Osteocyte (in vitro differentiated cells): ENCODE data around the gene ATP6V0A4. TPM values are rescaled to one million over a fixed set of nuclear protein-coding genes. Genes with fewer than 3 reads are reported as not detected.

Experiments used
- DNase-seq: peaks from one replicate; pipeline ENCODE4 v3.0.0; 2021; ENCODE audit warnings: mixed read lengths; ENCODE audit not compliant: unreplicated experiment; ENCODE audit errors: extremely low spot score
- H3K27ac Mint-ChIP-seq: one replicate; pipeline ENCODE4 v1.8.0; 2021; ENCODE audit warnings: mild to moderate bottlenecking, mixed read lengths; ENCODE audit not compliant: unreplicated experiment
- H3K27me3 Mint-ChIP-seq: one replicate; pipeline ENCODE4 v1.8.0; 2021; ENCODE audit warnings: mixed read lengths; ENCODE audit not compliant: unreplicated experiment
- H3K36me3 Mint-ChIP-seq: one replicate; pipeline ENCODE4 v1.8.0; 2021; ENCODE audit warnings: mixed read lengths; ENCODE audit not compliant: unreplicated experiment
- H3K4me1 Mint-ChIP-seq: one replicate; pipeline ENCODE4 v1.8.0; 2021; ENCODE audit warnings: mixed read lengths; ENCODE audit not compliant: unreplicated experiment
- H3K4me3 Mint-ChIP-seq: one replicate; pipeline ENCODE4 v1.8.0; 2021; ENCODE audit warnings: mild to moderate bottlenecking, moderate library complexity, mixed read lengths; ENCODE audit not compliant: unreplicated experiment
- H3K9me3 Mint-ChIP-seq: one replicate; pipeline ENCODE4 v1.8.0; 2021; ENCODE audit warnings: mixed read lengths; ENCODE audit not compliant: unreplicated experiment
- total RNA-seq: library from RNA; stranded (reverse); gene quantifications from 2 replicates; pipeline ENCODE4 v1.2.1, GENCODE V29; 2021
- TF ChIP-seq, protein P1 (sequence below): fragments of 200-600 bp; sonication (generic); IDR thresholded peaks from 2 replicates; pipeline ENCODE4 v1.5.0; 2021; ENCODE audit warnings: antibody characterized with exemption, mild to moderate bottlenecking, moderate library complexity

ATP6V0A4 gene
- total RNA-seq, 1 donor from 2014 or later: 0.64 TPM

DNA sequence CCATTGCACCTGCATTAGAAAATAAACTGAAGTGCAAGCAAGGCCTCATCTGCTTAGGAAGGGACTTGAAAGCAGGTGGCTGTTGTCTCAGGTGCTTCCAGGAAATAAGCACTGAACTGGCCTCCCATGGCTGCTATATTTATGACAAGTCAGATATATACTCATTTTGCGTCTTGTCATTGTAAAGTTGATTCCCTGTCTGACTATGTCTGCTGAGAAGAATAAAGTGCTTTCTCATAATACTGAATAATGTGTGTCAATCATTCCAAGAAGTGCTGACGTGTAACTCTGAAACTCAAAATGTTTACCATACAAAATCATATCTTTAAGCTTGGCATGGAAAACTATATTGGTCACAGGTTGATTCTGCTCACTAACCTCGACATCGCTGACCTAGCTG lies 51.9 kb downstream of the ATP6V0A4 start:
- no peaks in the 10 kb centered on the region for H3K36me3 Mint-ChIP-seq
- no peak overlapping the region for H3K4me3 Mint-ChIP-seq
- DNase-seq: no peak

DNA sequence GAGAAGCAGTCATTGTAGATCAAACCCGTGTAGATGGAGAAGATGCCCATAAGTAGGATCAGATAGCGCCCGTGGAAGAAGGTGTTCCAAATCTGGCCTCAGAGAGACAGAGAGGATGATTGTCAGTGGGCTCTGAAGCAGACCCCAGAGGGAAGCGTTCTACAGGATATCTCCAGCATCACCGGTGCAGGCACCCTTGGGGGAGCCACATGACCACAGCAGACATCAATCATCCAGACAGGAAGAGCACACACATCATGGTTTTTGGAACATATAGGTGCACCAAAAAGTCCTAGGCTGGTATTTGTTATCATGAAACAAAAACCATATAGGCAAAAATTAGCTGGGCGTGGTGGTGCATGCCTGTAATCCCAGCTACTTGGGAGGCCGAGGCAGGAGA lies 52.8 kb downstream of the ATP6V0A4 start:
- peaks cover 12% of the 10 kb centered on the region for H3K27me3 Mint-ChIP-seq
- H3K27ac Mint-ChIP-seq: no peak overlapping the region
- no peaks in the 10 kb centered on the region for H3K9me3 Mint-ChIP-seq
- no peaks in the 10 kb centered on the region for H3K36me3 Mint-ChIP-seq
- H3K4me1 Mint-ChIP-seq: no peaks in the 10 kb centered on the region
- H3K4me3 Mint-ChIP-seq: no peak overlapping the region
- TF ChIP-seq, protein P1, sequence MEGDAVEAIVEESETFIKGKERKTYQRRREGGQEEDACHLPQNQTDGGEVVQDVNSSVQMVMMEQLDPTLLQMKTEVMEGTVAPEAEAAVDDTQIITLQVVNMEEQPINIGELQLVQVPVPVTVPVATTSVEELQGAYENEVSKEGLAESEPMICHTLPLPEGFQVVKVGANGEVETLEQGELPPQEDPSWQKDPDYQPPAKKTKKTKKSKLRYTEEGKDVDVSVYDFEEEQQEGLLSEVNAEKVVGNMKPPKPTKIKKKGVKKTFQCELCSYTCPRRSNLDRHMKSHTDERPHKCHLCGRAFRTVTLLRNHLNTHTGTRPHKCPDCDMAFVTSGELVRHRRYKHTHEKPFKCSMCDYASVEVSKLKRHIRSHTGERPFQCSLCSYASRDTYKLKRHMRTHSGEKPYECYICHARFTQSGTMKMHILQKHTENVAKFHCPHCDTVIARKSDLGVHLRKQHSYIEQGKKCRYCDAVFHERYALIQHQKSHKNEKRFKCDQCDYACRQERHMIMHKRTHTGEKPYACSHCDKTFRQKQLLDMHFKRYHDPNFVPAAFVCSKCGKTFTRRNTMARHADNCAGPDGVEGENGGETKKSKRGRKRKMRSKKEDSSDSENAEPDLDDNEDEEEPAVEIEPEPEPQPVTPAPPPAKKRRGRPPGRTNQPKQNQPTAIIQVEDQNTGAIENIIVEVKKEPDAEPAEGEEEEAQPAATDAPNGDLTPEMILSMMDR: no peak
- no peak for DNase-seq

More for the DNA sequence above, 51.9 kb downstream of the ATP6V0A4 start:
- Mint-ChIP-seq H3K9me3 (no peaks in the 10 kb centered on the region), H3K4me1 (no peaks in the 10 kb centered on the region), H3K27ac (no peak overlapping the region), H3K27me3 (peaks cover 13% of the 10 kb centered on the region)
- TF ChIP-seq, protein P1: no peak

DNA sequence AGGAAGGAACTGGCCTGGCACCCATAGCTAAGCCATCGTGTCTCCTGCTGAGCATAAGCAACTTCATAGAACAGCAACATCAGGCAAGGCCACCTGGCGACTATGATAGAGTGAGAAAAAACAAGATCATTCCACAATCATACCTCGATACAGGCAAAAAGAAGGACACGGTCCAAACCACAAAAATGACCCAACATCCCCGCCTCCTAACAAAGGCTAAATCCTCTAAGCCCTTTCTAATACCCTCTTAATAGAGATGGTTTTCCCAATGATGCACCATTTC lies 56.6 kb downstream of the ATP6V0A4 start:
- Mint-ChIP-seq H3K4me1 (peaks cover 11% of the 10 kb centered on the region), H3K4me3 (no peak overlapping the region), H3K9me3 (no peaks in the 10 kb centered on the region), H3K36me3 (no peaks in the 10 kb centered on the region), H3K27me3 (no peaks in the 10 kb centered on the region), H3K27ac (no peak overlapping the region)
- TF ChIP-seq, protein P1: no peak
- DNase-seq: no peak

DNA sequence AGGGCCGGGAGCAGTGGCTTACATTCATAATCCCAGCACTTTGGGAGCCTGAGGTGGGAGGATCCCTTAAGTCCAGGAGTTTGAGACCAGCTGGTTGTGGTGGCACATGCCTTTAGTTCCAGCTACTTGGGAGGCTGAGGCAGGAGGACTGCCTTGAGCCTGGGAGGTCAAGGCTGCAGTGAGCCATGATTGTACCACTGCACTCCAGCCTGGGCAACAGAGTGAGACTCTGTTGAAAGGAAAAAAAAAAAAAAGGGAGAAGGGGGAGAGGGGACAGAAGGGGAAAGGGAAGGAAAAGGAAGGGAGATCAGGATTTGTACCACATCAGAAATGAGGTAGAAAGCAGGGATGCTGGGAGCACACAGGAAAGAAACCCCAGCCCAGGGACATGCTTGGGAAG lies 58.1 kb downstream of the ATP6V0A4 start:
- Mint-ChIP-seq H3K36me3 (no peaks in the 10 kb centered on the region), H3K27ac (no peak overlapping the region), H3K27me3 (peaks cover 2% of the 10 kb centered on the region), H3K9me3 (no peaks in the 10 kb centered on the region), H3K4me1 (peaks cover 11% of the 10 kb centered on the region), H3K4me3 (no peak overlapping the region)
- DNase-seq: no peak
- TF ChIP-seq, protein P1: no peak

DNA sequence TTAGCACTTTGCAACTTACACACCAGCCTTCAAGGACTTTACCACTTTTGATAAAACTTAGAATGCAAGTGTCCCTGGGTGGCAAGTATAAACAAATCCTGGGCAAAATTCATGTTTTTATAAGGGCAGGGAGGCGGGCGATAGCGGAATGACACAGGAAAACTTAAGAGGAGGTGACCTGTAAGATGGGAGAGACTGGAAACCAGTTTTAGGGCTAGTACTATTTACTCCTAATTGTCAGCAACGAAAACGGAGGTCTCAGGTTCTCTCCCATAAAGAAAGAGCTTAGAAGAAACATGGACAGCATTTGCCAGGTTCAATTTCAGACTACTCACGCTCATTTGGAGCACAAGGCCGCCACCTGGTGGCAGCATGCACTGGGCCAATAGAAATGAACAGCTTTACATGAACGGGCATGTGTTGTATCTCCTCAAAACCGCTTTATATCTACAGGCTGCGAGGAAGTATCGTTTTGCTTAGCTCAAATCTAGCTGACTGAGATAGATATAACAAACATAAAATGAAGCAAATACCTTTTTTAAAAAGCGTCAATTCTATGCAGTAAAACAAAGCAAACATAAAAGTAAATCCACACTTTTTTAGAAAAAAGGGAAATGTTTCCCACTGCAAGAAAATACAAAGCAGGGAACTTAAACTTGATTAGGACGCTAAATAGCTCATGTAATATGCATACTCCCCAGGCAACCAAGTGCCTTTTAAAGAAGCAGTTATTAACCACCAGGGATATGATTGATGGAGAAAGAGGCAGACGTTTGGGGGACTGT lies 59.3 kb downstream of the ATP6V0A4 start:
- TF ChIP-seq, protein P1: peak; percentile 97
- peak; percentile 94 for DNase-seq
- Mint-ChIP-seq H3K4me3 (no peak overlapping the region), H3K4me1 (peaks cover 11% of the 10 kb centered on the region), H3K27ac (peak overlapping the region; percentile 36), H3K36me3 (no peaks in the 10 kb centered on the region), H3K9me3 (no peaks in the 10 kb centered on the region), H3K27me3 (peaks cover 2% of the 10 kb centered on the region)
